Activated CD4-positive, alpha-beta T cell treated with anti-CD3 and anti-CD28 coated beads, Interleukin-2, amount 10 ng/mL, durations not matched to agents 24 days and 14 days (primary cell): Measurements from ENCODE around the gene TSPAN14. TPM values are rescaled to one million over a fixed set of nuclear protein-coding genes. Genes with fewer than 3 reads are reported as not detected.

Experiments
- DNase-seq: peaks from one replicate; pipeline ENCODE4 v3.0.0; 2022
- H3K27ac Mint-ChIP-seq: one replicate; pipeline ENCODE4 v1.8.0; 2022; ENCODE audit warnings: mild to moderate bottlenecking, mixed read lengths
- H3K27me3 Mint-ChIP-seq: one replicate; pipeline ENCODE4 v1.8.0; 2022; ENCODE audit warnings: mixed read lengths
- H3K36me3 Mint-ChIP-seq: one replicate; pipeline ENCODE4 v1.8.0; 2022; ENCODE audit warnings: low read depth, mild to moderate bottlenecking, mixed read lengths
- H3K4me1 Mint-ChIP-seq: one replicate; pipeline ENCODE4 v1.8.0; 2021; ENCODE audit warnings: mixed read lengths
- H3K4me3 Mint-ChIP-seq: one replicate; pipeline ENCODE4 v1.8.0; 2022; ENCODE audit warnings: mild to moderate bottlenecking, moderate library complexity, mixed read lengths
- H3K9me3 Mint-ChIP-seq: one replicate; pipeline ENCODE4 v1.8.0; 2021; ENCODE audit warnings: mixed read lengths
- intact Hi-C: fragments of 100-400 bp; cut with micrococcal nuclease; formaldehyde crosslinking; loops from one replicate; pipeline ENCODE4 v1.15.1; 2023
- total RNA-seq: library from RNA; stranded (reverse); gene quantifications from 2 replicates; pipeline ENCODE4 v1.2.3, GENCODE V29; 2022

The TSPAN14 gene
- total RNA-seq, 1 donor from 2014 or later = 61.7 TPM

GRCh38 chr10:80582286-80582960 is 128.3 kb downstream of the TSPAN14 start:
- H3K4me1 Mint-ChIP-seq = no peaks in the 10 kb centered on the region
- H3K9me3 Mint-ChIP-seq = no peaks in the 10 kb centered on the region
- H3K27ac Mint-ChIP-seq = no peak overlapping the region
- no peak for DNase-seq
- no peak overlapping the region for H3K4me3 Mint-ChIP-seq
- peaks cover 25% of the 10 kb centered on the region for H3K27me3 Mint-ChIP-seq
- no peaks in the 10 kb centered on the region for H3K36me3 Mint-ChIP-seq
- intact Hi-C loops = no loop called here

Other genes starting within 250 kb of the TSPAN14 start
- gene ANXA11, start 248.8 kb upstream of the TSPAN14 start, total RNA-seq = 223 and 232 TPM in 2 replicates
- gene MAT1A, start 164.7 kb upstream of the TSPAN14 start, total RNA-seq = not detected in 2 replicates
- gene DYDC1, start 97.6 kb upstream of the TSPAN14 start, total RNA-seq = not detected in 2 replicates
- gene DYDC2, start 97.5 kb upstream of the TSPAN14 start, total RNA-seq = not detected in 2 replicates
- gene PRXL2A, start 45.8 kb upstream of the TSPAN14 start, total RNA-seq = 14.8 and 16.4 TPM in 2 replicates
- gene SH2D4B, start 83.6 kb downstream of the TSPAN14 start, total RNA-seq = 0.19 and 0.23 TPM in 2 replicates